ENCODE data around the gene ENDOU.
A peak's percentile ranks its signal among the peaks of the same experiment; 100 is the strongest.

The ENDOU gene, protein sequence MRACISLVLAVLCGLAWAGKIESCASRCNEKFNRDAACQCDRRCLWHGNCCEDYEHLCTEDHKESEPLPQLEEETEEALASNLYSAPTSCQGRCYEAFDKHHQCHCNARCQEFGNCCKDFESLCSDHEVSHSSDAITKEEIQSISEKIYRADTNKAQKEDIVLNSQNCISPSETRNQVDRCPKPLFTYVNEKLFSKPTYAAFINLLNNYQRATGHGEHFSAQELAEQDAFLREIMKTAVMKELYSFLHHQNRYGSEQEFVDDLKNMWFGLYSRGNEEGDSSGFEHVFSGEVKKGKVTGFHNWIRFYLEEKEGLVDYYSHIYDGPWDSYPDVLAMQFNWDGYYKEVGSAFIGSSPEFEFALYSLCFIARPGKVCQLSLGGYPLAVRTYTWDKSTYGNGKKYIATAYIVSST

DNA sequence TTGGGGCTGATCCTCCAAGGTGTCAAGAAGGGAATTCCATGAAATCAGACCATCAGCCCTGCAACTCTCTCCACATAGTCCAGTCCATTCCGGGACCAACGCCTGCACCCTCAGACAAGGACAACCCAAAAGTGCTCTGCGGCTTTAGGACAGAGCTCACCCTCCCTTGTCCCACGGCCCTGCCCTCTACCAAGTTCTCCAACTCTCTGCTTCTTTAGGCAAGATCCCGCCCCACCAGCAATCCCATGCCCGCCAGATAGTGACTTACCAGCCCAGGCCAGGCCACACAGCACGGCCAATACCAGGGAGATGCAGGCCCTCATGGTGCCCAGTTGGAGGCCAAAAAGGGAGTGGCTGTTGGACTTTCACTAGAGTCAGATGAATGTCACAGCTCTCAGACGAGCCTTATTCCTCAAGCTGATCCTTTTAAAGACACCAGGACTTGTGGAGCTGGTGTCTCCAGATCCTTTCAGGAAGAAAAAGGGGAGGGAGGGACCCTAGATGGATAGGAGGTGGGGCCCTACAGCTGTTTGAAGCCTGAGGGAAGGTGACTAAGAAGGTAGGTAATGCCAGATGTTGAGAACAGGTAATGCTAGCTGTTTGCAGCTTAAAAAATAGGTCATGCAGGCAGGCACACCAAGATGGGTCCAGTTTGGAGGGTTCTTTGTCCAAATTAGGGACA lies at the start of gene ENDOU:
ENDOU (minus strand) TSS at position 400 of the 682 bp plus-strand sequence; CDS start at position 323, 77 bp downstream.
- DNase-seq (ENCODE audit: low read depth) = no peak

DNA sequence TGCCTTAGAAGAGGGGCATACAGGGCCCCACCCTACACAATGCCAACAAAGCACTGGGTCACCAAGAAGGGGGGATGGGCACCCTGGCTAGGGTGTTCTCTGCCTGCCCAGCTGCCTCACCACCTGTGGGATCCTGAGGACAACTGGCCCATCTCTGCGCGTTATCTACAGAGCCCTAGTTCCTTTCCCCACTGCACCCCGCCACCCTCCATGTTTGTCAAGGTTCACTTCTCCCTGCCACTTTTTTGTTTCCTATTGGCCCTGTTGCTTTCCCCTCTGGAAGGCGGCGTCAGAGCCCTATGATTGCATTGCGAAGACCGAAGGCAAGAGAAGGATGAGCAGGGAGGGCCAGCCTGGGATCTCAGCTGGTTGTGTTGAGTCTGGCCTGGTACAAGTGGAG lies 49.4 kb upstream of the ENDOU start:
- no peak for DNase-seq (ENCODE audit: low read depth)

DNA sequence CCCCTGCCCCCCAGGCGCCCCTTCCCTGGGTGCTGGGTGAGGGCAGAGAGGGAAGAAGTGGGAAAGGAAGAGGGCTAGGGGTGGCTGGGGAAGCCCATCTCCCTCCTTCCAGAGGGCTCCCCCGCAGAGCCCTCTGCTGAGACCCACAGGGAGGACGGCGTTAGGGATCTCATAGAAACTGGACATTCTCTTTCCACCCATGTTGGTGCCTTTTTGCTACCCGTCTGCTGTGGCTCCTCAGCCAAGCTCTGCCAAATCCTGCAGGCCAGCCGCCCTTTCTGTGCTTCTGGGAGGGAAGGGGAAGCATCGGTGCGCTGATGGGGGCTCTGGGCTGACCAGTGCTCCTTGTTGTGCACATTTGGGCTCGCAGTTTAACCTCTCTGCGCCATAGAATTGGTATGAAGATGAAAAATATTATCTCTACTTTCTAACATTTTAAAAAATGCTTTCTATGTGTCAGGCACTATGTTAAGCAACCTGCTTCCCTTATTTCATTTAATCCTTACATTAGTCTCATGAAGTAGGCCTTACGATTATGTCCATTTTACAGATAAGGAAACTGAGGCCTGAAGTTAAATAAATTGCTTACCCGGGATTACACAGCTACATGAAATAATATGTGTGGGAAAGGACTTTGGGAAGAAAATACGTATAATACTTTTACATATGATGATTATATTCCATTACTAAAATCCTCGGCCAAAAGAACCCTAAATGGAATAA lies 48.7 kb upstream of the ENDOU start:
- DNase-seq (ENCODE audit: low read depth) = no peak

DNA sequence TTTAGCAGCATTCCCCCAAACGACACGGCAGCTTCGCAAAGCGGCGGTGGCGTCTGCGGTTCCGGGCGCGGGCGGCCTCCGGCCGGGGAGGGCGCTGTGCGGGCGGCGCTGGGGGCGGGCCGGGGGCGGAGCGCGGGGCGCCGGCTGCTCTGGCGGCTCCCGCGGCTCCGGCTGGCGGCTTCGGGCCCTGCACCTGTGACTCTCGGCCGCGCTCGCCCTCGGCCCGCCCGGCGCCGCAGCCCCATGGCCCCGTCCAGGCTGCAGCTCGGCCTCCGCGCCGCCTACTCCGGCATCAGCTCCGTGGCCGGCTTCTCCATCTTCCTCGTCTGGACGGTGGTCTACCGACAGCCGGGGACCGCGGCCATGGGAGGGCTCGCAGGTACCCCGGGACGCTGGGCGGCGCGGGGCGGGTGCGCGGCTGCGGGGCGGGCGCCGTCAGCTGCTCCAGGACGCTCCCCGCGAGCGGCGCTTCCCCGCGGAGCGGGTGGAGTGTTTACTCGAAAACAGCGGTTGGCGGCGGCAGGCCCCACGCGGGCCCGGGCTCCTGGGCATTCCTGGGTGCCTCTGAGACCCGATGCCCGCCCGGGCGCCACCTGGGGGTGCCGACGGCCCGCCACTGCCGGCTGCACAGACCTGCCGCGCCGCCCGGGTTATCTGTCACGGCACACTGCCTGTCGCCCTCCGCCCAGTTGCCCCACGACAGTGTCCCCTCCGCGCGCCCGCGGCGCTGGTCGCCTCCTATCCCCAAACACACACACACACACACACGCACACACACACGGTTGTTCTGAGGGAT lies 48.0 kb upstream of the ENDOU start, which contains the start of gene SLC48A1:
SLC48A1 (plus strand) TSS at position 177 of the 796 bp plus-strand sequence; CDS start at position 244, 67 bp downstream.
- DNase-seq (ENCODE audit: low read depth) = peak; percentile 69

DNA sequence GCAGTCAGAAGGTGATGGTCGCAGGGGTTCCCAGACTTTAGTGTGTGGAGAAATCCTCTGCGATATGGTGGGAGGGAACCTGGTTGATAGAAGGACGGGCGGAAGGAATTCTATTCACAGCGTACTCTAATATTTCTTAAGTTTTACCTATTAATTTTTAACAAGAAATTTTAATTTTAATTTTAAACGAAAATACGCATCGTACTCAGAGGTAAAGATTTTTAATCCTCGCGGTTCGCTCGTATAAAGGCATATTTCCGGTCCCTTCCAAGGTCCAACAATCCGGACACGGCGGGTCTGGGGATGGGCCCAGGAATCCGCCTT lies 47.4 kb upstream of the ENDOU start:
- no peak for DNase-seq (ENCODE audit: low read depth)

DNA sequence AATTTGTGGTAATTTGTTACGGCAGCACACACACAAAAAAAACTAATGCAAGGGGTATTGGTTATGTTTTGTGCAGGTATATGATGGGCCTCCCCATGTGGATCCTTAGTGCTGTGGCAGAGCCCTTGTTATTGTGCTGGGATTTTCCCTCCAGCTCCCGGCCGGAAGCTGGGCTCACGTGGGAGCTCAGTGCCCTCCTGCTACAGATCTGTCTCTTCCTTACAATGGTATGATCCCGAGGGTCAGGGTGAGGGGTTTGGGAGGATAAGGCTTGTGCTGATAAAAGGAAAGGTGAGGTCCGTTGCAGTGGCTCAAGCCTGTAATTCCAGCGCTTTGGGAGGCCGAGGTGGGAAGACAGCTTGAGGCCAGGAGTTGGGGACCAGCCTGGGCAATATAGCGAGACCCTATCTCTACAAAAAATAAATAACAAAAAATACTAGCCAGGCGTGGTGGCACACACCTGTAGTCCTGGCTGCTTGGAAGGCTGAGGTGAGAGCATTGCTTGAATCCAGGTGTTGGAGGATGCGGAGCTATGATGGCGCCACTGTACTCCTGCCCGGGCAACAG lies 46.9 kb upstream of the ENDOU start:
- no peak for DNase-seq (ENCODE audit: low read depth)

DNA sequence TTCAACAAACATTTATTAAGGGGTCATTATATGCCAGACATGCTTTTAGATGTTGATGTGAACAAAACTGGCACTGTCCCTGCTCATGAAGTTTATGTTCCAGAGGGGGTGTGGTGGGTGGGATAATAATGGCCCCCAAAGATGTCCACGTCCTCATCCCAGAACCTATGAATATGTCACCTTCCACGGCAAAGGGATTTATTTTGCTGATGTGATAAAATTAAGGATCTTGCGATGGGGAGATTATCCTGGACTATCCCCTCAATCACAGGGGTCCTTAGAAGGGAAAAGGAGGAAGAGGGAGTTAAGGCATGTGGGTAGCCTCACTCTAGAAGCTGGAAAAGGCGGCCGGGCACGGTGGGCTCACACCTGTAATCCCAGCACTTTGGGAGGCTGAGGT lies 46.0 kb upstream of the ENDOU start:
- DNase-seq (ENCODE audit: low read depth) = no peak

DNA sequence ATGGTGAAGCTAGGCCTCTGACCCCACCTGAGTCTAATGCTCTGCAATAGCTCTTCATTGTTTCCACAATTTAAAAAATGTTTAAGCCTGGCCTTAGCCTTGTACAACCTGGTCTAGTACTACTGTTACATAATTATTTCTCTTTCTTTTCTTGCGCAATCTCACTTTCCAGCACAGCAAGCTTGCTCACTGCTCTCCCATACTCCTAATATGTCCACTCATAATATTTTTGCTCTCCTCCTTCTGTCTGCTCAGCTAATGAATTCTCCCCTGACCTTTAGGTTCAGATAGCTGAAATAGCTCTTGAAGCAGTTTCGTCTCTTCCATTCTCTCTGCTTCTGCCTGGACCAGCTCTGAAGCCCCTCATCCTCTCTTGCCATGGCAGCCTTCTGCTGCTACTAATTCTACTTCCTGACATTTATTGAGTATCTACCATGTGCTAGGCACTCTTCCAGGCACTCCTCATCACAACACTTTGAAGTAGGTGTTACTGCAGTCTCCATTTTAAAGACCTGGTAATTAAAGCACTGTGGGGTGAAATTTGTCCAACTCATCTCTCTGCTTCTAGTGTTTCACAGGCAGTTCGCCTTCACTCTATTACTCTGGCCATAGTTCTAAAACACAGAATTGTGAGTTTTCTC lies 44.9 kb upstream of the ENDOU start:
- DNase-seq (ENCODE audit: low read depth) = no peak

DNA sequence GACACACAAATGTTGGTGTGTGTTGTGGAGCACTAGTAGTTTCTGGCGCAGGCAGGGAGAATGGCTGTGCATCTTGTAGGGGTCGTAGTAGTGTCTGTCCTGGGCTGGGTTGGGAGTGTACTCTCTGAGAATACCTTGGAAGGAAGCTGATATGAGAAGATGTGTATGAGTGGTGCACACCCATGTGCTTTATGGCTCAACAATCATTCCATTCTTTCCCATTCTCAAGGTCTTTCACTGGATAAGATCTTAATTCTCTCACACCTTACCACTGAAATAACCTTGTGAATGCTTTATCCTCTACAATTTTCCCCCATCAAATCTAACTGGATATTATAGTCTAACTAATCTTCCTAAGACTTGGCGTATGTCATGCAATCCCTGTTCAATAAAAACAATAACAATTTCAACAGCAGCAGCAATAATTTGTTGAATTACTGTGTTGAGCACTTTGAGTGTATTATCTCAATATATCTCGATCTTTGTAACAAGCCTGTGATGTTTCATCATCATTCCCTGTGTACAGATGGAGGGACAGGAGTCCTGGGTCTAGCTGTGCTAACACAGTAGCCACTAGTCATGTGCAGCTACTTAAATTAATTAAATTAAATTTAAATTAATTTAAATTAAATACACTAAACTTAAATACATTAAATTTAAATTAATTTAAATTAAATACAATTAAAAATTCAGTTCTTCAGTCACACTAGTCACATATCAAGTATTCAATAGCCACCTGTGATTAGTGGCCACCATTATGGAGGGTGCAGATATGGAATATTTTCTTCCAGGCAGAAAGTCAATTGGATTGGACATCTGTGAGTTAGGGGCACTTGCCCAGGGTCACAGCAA lies 44.2 kb upstream of the ENDOU start:
- DNase-seq (ENCODE audit: low read depth) = no peak

DNA sequence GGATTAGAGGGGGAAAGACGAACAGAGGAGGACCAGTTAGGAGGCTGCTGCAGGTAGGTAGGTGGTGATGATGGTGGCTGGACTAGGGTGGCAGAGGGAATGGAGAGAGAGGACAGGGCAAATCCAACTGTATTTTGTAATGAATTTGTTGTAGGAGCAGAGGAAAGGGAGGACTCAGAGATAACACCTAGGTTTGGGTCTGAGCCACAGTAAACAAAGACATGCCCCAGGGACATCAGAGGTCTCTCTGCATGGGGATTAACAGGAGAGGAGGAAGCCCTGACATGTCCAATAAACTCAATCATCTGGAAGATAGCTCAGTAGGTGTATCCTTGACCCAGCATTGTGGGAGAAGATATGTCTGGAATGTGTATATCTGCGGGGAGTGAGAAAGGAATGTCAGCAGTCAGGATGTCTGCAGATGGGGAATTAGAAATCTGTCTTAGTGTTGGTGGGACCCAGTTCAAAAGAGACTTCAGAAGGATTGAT lies 43.1 kb upstream of the ENDOU start:
- no peak for DNase-seq (ENCODE audit: low read depth)

DNA sequence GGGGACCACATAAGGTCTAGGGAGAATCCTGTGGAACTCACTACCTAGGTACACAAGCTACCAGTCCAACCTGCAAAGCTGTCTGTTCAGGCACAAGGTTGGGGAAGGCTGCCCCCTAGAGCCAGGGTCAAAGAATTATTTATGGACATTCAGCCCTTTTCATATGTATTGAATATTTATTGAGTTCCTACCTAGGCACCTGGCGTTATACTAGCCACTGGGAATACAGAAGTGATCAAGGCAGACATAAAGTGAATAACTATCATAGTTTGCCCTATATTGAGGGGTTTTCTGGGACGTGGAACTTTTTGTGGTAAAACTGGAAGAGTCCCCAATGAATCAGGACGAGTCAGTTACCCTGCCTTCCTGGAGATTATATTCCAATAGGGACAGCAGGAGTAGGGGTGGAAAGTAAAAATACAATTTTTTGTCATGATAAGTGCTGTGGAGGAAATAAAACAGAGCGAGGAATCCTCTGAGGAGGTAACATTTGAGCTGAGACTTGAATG lies 42.0 kb upstream of the ENDOU start:
- peak; percentile 51 for DNase-seq (ENCODE audit: low read depth)

DNA sequence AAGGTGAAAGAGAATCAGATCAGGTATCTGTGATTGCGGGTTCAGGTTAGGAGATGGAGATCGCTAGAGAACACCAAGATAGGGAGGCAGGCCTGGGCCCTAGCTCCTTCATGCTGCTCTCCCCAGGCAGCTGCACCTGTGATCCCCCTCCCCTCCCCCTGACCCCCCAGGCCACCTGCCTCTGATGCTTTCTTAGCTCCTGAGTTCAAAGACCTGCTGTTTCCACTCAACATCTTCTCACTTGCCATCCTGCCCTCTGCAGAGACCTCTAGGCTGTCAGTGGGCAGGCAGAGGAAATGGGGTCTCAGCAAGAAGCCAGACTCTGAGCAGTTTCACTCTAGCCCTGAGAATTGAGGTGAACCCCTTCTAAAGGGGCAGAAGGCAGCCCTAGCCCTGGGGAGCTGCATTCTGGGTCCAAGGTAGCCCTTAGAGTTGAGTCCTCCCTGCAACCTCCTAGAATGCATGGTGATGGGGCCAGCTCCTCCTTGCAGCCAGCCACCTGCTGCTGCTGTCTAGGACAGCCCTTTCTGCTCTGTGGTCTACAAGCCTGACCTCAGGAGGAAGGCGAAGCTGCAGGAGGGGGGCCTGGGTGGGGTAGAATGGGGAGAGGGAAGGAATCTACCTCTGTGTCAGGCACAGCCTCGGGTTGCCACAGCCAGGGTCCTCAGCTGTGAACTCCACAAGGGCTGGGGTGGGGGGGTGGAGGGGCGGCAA lies 41.4 kb upstream of the ENDOU start:
- no peak for DNase-seq (ENCODE audit: low read depth)

DNA sequence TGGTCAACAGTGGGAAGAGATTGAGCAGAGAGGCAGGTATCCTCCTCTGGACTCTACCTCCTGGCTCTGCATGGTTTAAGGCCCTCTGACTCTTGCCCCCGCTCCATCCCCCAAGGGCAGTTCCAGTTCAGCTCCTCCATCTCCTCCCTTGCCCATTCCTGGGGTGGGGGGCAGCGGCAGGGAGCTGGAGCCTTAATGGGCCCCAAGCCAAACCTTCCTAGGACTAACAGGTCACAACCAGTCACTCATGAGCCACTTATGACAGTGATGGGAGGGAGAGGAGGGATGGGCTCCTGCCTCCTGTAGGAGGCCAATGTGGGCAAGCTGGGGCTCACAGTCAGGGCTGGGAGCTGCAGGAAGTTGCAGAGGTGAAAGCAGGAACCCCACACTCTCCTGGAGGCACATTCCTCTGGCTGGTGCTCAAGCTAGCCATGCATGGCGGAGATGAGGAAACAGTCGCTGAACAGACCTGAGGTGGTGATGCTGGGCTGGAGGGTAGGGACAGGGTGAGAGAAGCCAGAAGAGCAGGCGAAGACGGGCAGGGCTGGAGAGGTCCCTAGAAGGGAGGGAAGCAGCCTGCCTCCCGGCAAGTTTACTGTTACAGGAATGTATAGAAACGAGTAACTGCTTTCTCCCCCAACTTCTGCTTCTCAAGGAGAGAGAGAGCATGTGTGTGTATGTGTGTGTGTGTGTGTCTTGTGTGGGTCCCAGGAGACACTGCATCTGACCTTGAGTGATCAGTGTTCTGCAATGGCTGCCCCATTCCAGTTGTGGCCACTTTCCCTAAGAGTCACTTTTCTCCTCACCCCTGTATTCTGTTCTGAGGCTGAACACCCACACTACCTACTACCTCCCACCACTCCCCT lies 38.4 kb upstream of the ENDOU start:
- no peak for DNase-seq (ENCODE audit: low read depth)

DNA sequence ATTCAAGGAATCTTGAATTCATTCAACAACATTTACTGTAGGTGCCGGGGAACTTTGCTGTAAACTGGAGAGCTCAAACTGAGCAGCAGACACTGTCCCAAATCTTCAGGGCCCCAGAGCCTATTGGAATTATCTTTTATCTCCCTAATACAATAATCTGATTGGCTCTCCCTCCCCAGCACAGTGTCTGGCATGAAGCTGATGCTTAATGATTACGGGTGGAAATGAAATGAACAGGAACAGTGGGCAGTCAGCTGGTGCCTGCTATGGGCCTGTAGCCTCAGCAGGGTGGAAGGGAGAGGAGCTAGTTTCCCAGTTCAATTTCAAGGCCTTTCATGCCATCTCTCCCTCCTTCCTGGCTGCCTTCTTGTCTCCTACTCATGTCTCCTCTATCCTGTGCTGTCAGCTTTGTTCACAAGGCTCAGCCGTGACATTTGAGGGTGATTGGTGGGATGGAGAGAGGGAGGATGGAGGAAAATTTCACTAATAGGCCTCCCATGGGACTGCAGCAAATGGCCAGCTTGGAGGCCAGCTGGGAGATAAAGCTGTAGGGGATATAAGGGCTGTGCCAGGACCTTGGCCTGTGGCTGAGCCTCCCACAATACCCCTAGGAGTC lies 37.7 kb upstream of the ENDOU start:
- DNase-seq (ENCODE audit: low read depth) = no peak

DNA sequence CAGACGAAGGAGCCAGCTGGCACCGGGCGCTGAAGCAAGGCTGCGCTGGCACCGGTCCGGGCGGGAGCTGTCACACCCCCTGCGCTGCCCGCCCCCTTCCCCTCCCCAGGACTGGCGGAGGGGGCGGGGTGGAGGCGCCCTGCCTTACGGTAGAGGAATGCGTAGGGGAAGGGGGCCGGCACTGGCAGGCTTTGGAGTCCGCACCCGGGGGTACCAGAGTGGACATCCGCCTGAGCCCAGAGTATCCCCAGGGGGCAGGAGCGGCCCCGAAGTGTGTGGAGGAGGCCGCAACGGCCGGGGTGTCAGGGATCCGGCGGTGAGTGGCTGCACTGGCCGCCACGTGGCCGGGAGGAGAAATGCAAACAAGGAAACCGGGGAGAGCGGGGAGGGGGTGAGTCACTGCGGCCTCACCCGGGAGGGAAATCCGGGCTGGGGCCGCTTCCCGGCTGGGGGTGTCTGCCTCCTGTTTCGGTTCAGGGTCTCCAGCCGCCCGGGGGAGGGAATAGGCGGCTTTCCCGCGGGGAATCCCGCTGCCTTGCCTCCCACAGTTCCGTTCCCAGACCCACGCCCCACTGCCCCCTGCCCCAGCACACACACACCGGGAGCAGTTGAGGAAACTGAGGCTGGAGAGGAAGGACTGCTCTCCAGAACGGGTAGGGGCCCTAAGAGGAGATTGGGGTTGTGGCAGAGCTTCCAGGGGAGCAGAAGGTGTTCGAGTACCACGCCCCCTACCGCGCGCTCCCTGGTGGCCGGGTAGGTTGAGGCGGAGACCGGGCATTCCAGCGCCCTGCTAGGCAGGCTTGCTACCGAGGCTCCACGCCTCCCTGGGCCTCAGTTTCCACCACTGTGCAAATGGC lies 33.8 kb upstream of the ENDOU start, which contains the start of gene RAPGEF3:
RAPGEF3 (minus strand) TSS at position 47 of the 857 bp plus-strand sequence. CDS start 324 bp downstream, outside the sequence.
- peak; percentile 63 for DNase-seq (ENCODE audit: low read depth)

DNA sequence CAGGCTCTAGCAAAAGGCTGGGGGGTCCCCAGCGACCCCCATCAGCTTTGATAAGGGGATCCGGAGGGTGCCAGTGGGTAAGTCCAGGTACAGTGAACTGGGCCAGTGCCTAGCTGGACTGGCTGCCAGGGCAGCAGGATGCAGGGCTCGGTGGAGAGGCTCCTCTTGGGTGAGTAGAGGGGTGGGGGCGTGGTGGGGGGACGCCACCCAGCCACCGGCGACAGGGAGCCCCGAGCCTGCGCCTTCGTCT lies 33.2 kb upstream of the ENDOU start:
- DNase-seq (ENCODE audit: low read depth) = no peak

Measured in activated T-helper 1 cell treated with Interleukin-2 at 50 U/mL for 16 hours (primary cell).